GM12891 (cell line): ENCODE results near the gene SETD1B.

Source experiments
- POLR2A ChIP-seq: IDR thresholded peaks from 2 replicates; pipeline ENCODE4 v1.6.1; 2011; ENCODE audit warnings: low read depth, low read length, control low read depth
- TAF1 ChIP-seq: IDR thresholded peaks from 2 replicates; pipeline ENCODE4 v1.6.1; 2011; ENCODE audit warnings: low read depth, low read length, control low read depth

GRCh38 chr12:121861636-121862254, 57.9 kb downstream of the SETD1B start:
- TF ChIP-seq POLR2A (no peak), TAF1 (no peak)
